Sigmoid colon (tissue), 4 donors: Measurements from ENCODE around the gene PLSCR4.

Source experiments
- EP300 ChIP-seq, 4 donors: sonication (generic); formaldehyde crosslinking; IDR thresholded peaks; one replicate each; pipeline ENCODE4 v1.6.1; 2017; ENCODE audit warnings: antibody characterized with exemption in 4 of 4
- POLR2A ChIP-seq, 2 donors: fragments of 450-650 bp; IDR thresholded peaks; one replicate each; pipeline ENCODE4 v1.6.1; 2016; ENCODE audit warnings: antibody characterized with exemption in 2 of 2, mild to moderate bottlenecking in 2 of 2, moderate library complexity in 2 of 2
- POLR2AphosphoS5 ChIP-seq, 4 donors: sonication (generic); formaldehyde crosslinking; IDR thresholded peaks; one replicate each; pipeline ENCODE4 v1.6.1; 2017; ENCODE audit warnings: antibody characterized with exemption in 4 of 4
- TF ChIP-seq, protein P1 (sequence below), 4 experiments: fragments of 450-650 bp in 3 of 4; fragments of 200-600 bp in 1 of 4; IDR thresholded peaks; one replicate each; pipeline ENCODE4 v1.5.1; 2016 to 2019; ENCODE audit warnings: antibody characterized with exemption in 4 of 4, mild to moderate bottlenecking in 3 of 4, moderate library complexity in 2 of 4

- TF ChIP-seq, protein P1, sequence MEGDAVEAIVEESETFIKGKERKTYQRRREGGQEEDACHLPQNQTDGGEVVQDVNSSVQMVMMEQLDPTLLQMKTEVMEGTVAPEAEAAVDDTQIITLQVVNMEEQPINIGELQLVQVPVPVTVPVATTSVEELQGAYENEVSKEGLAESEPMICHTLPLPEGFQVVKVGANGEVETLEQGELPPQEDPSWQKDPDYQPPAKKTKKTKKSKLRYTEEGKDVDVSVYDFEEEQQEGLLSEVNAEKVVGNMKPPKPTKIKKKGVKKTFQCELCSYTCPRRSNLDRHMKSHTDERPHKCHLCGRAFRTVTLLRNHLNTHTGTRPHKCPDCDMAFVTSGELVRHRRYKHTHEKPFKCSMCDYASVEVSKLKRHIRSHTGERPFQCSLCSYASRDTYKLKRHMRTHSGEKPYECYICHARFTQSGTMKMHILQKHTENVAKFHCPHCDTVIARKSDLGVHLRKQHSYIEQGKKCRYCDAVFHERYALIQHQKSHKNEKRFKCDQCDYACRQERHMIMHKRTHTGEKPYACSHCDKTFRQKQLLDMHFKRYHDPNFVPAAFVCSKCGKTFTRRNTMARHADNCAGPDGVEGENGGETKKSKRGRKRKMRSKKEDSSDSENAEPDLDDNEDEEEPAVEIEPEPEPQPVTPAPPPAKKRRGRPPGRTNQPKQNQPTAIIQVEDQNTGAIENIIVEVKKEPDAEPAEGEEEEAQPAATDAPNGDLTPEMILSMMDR (IDR thresholded peaks at IDR 0.05) = no peak
- TF ChIP-seq POLR2A (IDR thresholded peaks at IDR 0.05) (no peak), POLR2AphosphoS5 (IDR thresholded peaks at IDR 0.05) (no peak), EP300 (IDR thresholded peaks at IDR 0.05) (no peak)
Observed at GRCh38 chr3:146243559-146243958, 7.3 kb downstream of the PLSCR4 start.
